ENCODE data around the gene HHIPL2.
"Not testable (repeated sequence)": the region's sequence is repeated elsewhere in the genome, so short reads cannot be mapped to it uniquely, and the experiment has no call there.

Gene HHIPL2

GRCh38 chr1:222540598-222540995 is 7.3 kb downstream of the HHIPL2 start:
- no peak for DNase-seq (ENCODE audit: low spot score)

DNA sequence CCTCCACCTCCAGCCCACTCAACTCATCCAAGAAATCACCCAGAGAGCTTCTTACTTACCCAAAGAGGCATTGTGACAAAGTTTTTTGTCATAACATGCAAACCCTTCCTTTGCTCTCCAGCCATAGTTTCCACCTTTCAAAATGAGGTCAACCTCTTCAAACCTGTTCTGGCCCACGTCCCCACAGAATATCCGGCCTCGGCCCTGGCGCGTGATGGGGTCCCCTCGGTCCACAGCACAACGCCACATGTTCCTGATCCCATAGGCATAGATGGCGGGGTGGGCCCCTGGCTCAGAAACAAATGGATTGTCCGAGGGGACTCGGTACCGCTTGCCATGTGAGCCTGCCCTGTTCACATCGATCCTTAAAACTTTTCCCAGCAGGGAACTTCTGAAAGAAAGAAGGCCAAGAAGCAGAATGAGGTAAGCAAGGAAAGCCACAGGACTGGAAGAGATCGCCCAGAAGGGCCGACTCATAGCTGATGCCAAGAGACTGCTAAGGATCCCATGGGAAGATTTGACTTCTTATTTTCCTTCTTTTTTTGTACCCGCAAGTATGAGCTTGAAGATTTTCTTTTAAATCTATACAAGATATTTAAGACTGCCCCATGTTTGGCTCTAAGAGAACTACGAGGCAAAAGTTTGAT is 7.8 kb downstream of the HHIPL2 start:
- no peak for DNase-seq (ENCODE audit: low spot score)

DNA sequence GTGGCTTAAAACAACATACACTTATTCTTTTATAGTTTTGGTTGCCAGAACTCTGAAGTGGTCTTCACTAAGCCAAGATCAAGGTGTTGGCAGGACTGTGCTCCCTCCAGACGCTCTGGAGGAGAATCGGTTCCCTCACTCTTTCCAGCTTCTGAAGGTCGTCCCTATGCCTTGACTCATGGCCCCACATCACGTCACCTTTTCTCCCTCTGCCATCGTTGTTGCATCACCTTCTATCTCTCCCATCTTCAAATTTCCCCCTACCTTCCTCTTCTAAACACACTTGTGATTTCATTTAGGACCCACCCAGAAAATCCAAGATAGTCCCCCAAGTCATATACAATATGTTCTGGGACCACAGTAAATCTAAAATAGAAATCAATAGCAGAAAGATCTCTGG is 12.4 kb downstream of the HHIPL2 start:
- no peak for DNase-seq (ENCODE audit: low spot score)

DNA sequence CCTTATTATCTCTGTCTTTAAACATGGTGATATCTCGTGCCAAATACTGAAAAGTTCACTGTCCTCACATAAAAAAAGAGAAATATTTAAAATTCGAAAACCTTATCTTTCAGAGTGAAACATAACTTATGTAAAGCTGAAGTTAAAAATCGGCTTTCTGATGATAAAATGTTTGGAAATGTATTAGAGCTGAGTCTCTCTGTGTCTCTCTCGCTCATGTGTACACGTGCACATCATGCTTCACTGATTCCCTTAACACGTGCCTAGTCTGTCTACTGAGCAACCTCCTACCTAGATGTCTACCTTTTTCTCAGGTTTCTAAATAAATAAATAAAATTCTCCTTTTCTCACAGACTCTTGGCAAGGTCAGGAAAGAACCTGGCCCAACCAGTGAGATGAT is 17.1 kb downstream of the HHIPL2 start:
- DNase-seq (ENCODE audit: low spot score), result no peak

GRCh38 chr1:222529916-222530315 is 18.0 kb downstream of the HHIPL2 start:
- DNase-seq (ENCODE audit: low spot score), result no peak

DNA sequence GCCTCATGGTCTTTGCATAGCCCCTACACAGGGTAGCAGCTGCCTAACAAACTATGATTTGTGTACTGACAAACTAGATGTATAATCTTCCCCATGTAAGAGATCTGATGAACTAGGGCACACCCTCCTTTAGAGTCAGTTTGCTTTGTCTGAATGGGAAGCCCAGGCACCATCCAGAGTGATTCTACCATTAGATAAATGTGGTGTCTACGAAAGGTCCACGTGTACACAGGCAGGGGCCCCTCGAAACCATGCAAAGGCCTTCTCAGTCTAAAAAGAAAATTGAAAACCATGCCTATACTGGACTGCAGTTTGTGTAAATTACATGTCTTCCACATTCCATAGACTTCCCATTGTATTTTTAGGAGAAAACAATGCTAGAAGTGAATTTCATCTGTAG is 18.7 kb downstream of the HHIPL2 start:
- DNase-seq (ENCODE audit: low spot score), result no peak

DNA sequence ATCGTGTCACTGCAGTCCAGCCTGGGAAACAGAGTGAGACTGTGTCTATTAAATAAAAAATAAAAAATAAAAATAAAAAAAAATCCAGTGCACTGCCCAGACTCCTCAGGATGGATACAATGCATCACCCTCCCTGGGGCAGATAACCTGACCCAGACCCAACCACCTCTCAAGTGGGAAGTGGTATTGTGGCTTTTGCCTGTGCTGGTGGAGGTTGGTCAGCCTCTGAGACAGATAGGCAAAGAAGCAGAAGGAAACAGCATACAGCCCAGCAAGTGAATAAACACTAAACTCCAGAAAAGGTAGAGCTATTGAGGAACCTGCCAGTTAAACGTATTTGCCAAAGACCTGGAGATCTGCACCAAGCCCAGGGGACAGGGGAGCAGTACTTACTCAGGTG is 22.0 kb downstream of the HHIPL2 start:
- DNase-seq (ENCODE audit: low spot score), result no peak

DNA sequence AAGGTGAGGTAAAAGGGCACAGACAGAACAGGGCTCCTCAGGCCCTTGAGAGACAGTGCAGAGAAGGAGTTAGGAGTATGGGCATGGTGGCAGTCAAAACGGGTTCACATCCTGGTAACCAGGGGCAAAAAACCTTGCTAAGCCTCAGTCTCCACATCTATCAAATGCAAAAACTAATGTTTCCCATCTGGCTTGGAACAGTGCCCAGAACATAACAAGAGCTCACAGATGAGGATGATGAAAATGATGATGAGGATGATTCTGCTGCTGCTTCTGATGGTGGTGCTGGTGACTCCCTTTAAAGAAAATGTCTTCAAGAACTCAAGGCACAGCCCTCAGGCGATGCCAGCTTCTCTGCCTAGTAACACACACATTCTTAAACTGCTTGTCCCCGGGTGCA is 24.1 kb downstream of the HHIPL2 start:
- DNase-seq (ENCODE audit: low spot score), result no peak

DNA sequence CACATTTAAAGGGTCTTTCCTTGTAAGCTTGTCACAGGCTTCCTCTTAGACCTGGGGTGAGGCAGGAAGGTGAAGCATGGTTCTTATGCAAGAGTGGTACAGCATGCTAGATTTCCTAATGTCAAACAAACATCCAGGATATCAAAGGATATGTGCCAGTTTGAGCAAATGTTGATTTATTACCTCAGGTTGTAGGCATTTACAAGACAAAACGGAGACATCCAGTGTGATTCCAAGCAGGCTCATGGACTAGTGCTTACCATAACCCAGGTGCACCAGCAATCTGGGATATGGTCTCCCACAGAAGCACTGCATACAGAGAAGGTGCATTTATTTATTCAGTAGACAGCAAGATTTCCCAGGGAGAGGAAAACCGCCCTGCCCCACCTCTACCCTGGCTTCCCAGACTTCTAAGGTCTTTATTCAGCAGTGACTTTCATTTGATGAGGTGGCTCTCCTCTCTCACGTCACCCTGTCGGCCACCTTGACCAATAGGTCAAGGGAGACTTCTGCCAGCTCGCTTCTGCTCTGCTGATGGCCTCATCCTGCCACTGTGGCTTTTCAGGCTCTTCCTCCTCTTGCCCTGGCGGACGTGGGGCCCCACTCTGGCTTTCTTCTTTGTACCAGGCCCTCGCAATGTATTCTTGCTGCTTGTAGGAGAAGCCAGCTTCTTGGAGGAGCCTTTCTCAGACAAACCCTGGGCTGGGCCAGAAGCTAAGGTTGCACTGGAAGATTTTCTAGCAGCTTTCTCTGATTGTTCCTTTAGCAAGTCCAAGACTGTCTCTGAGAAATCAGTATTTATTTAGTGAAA is 25.6 kb downstream of the HHIPL2 start:
- DNase-seq (ENCODE audit: low spot score), result no peak

DNA sequence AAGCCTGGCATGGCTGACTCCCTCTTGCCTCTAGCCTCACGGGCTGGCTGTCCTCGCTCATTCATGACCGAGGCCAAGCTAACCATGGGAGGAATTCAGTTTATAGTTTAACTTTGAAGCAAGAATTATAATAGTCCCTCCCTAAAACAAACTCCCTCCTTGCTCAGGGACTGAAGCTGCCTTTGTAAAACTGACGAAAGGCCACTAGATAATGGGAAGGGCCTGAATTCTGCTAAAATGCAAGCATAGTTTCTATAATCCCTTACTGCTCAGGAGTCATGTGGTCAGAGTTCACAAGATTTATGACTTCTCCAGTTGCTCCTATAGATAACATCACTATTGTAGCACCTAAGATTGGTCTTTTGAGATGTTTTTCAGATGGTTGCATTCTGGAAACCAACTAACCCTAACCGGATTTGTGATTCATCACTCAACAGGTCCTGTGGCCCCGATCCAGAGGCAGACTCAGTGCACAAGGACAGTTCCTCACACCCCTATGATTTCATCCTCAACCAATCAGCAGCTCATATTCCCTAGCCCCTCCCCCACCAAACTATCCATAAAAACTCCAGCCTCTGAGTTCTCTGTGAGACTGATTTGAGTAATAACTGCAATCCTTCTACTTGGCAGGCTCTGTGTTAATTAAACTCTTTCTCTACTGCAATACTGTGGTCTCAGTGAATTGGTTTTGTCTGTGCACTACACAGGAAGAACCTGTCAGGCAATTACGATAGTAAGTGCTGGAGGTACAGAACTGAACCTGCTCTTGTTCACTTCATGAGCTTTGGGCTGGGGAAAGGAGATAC is 26.4 kb downstream of the HHIPL2 start:
- no peak for DNase-seq (ENCODE audit: low spot score)

DNA sequence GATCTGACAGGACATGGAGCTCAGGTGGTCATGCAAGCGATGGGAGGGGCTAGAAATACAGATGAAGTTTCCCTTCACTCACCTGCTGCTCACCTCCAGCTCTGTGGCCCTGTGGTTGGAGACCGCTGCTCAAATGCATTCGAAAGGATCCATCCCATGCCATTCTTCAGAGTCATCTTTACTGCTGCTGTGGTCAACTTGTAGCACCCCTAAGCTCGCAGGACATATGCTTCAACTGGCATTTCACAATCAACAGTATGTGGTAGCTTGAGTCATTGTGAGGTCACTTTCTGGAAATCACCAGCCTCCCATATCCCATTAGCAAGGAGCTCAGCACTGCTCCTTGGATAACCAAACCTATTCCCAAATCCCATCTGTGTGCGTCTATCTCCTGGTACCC is 58.4 kb downstream of the HHIPL2 start:
- DNase-seq (ENCODE audit: low spot score), result not testable (repeated sequence)

- DNase-seq (ENCODE audit: low spot score), result not testable (repeated sequence)
Measured at GRCh38 chr1:222487774-222488173, 60.1 kb downstream of the HHIPL2 start.

DNA sequence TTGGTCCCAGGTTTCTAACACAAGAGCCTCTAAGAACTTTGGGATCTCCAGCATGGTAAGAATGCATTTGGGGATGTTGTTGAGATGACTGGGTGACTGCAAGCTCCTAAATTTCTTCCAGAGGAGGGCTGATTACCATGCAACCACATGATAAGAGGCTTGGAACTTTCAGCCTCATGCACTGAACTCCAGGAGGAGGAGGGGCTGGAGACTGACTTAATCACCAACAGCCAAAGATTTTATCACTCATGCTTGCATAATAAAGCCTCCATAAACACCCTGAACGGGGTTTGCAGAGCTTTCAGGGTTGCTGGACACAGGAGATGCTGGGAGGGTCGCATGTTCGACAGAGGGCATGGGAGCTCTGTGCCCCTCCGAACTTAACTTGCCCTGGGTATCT is 63.9 kb downstream of the HHIPL2 start:
- DNase-seq (ENCODE audit: low spot score), result not testable (repeated sequence)

DNA sequence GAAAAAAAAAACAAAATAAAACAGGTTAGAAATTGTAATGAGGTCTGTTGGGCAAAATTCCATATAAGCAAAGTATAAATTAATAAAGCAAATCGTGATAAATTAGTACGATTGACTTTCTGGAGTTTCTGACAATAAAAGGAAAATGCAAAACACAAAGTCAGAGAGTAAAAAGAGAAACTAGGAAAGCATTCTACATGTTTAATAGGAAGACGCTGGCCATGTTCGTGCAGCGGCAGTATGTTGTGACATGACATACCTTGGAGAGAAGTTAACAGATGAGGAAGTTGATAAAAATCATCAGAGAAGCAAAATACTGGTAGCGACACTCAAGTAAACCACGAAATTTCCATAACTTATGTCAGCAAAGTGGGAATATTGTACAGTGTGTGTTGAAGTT is 68.3 kb downstream of the HHIPL2 start:
- not testable (repeated sequence) for DNase-seq (ENCODE audit: low spot score)

- DNase-seq (ENCODE audit: low spot score), result not testable (repeated sequence)
Measured at GRCh38 chr1:222476436-222476835, 71.5 kb downstream of the HHIPL2 start.

GRCh38 chr1:222473717-222474116 is 74.2 kb downstream of the HHIPL2 start:
- not testable (repeated sequence) for DNase-seq (ENCODE audit: low spot score)

DNA sequence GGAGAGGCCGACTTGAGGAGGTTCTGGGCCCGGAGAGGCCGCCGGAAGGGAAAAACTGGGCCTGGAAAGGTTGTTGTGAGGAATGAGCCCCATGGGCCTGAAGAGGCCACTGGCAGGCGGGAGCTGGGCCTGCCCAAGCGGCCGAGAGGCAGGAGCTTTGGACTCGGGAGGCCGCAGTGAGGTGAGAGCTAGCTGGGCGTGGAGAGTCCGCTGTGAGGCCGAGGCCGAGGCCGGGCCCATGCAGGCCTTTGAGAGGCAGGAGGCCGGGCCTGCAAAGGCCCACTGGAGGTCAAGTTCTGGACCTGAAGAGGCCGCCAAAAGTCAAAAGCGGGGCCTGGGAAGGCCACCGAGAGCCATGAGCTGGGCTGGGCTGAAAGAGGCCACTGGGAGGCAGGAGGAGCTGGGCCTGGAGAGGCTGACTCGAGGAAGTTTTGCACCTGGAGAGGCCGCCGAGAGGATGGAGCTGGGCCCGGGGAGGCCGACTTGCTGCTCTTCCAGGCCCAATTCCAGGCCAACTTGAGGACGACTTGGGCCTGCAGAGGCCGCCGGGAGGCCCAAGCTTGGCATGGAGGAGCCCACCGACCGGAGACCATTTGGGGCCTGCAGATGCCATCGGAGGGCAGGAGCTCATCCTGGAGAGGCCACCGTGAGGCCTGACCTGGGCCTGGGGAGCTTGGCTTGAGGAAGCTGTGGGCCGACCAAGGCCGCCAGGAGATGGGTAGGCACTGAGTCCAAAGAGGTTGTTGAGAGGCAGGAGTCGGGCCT is 74.9 kb downstream of the HHIPL2 start:
- not testable (repeated sequence) for DNase-seq (ENCODE audit: low spot score)

All from SK-N-DZ (cell line).